GM20000 (cell line): ENCODE measurements around the gene URI1.

Experiments used
- DNase-seq: peaks from one replicate; pipeline ENCODE4 v3.0.0; 2012; ENCODE audit warnings: low spot score
- CTCF ChIP-seq: IDR thresholded peaks from 2 replicates; pipeline ENCODE4 v1.5.1; 2012; ENCODE audit warnings: mild to moderate bottlenecking, control low read depth; ENCODE audit errors: extremely low read depth, missing control alignments

Gene URI1

GRCh38 chr19:29941828-29942403, at the start of gene URI1:
TSS of gene URI1 (plus strand) at chr19:29942239. CDS start at chr19:29942548, 309 bp downstream.
- TF ChIP-seq CTCF, result no peak
- DNase-seq, result peak; percentile 98

- TF ChIP-seq CTCF, result no peak
- no peak for DNase-seq
Measured at GRCh38 chr19:29893606-29894284, 48.3 kb upstream of the URI1 start.

- DNase-seq, result no peak
- no peak for TF ChIP-seq CTCF
Measured at GRCh38 chr19:29896802-29897201, 45.2 kb upstream of the URI1 start.

- no peak for TF ChIP-seq CTCF
- no peak for DNase-seq
Measured at GRCh38 chr19:29897466-29897865, 44.6 kb upstream of the URI1 start.

- no peak for TF ChIP-seq CTCF
- DNase-seq, result no peak
Measured at GRCh38 chr19:29904017-29904416, 38.0 kb upstream of the URI1 start.

- DNase-seq, result no peak
Measured at GRCh38 chr19:29908963-29909944, 32.8 kb upstream of the URI1 start.

More at GRCh38 chr19:29908963-29909944, 32.8 kb upstream of the URI1 start:
- TF ChIP-seq CTCF, result no peak
